HL-60/S4 (cell line): ENCODE measurements around the gene FHIP1A.

Source experiments
- in situ Hi-C: fragments of 300-500 bp; cut with MboI; formaldehyde crosslinking; loops from 2 replicates; pipeline ENCODE4 v1.14.3; 2022; ENCODE audit warnings: low sequenced_read_pairs

The FHIP1A gene

GRCh38 chr4:151417766-151418376, 8.9 kb downstream of the FHIP1A start:
- in situ Hi-C loops = no loop called here

- in situ Hi-C loops = no loop called here
These were observed 9.4 kb downstream of the FHIP1A start for GRCh38 chr4:151418385-151418784.

- in situ Hi-C loops = no loop called here
These were observed 9.9 kb downstream of the FHIP1A start for GRCh38 chr4:151418856-151419255.

- in situ Hi-C loops = no loop called here
These were observed 11.4 kb downstream of the FHIP1A start for GRCh38 chr4:151420250-151420807.

GRCh38 chr4:151422854-151423253, 13.9 kb downstream of the FHIP1A start:
- in situ Hi-C loops = no loop called here

- in situ Hi-C loops = no loop called here
These were observed 17.5 kb downstream of the FHIP1A start for GRCh38 chr4:151426513-151426912.

GRCh38 chr4:151427266-151427665, 18.3 kb downstream of the FHIP1A start:
- in situ Hi-C loops = no loop called here

- in situ Hi-C loops = no loop called here
These were observed 19.4 kb downstream of the FHIP1A start for GRCh38 chr4:151428346-151428745.

- in situ Hi-C loops = no loop called here
These were observed 21.1 kb downstream of the FHIP1A start for GRCh38 chr4:151429957-151430570.

GRCh38 chr4:151430740-151431457, 21.9 kb downstream of the FHIP1A start:
- in situ Hi-C loops = no loop called here

GRCh38 chr4:151431728-151432127, 22.8 kb downstream of the FHIP1A start:
- in situ Hi-C loops = no loop called here

GRCh38 chr4:151432654-151433053, 23.7 kb downstream of the FHIP1A start:
- in situ Hi-C loops = no loop called here

- in situ Hi-C loops = no loop called here
These were observed 25.3 kb downstream of the FHIP1A start for GRCh38 chr4:151434183-151434860.

- in situ Hi-C loops = no loop called here
These were observed 27.1 kb downstream of the FHIP1A start for GRCh38 chr4:151436093-151436518.

- in situ Hi-C loops = no loop called here
These were observed 28.5 kb downstream of the FHIP1A start for GRCh38 chr4:151437505-151437904.

- in situ Hi-C loops = no loop called here
These were observed 29.2 kb downstream of the FHIP1A start for GRCh38 chr4:151438154-151438553.

GRCh38 chr4:151439320-151439719, 30.3 kb downstream of the FHIP1A start:
- in situ Hi-C loops = no loop called here

- in situ Hi-C loops = no loop called here
These were observed 33.0 kb downstream of the FHIP1A start for GRCh38 chr4:151442002-151442401.

GRCh38 chr4:151443247-151443646, 34.3 kb downstream of the FHIP1A start:
- in situ Hi-C loops = no loop called here

GRCh38 chr4:151443752-151444151, 34.8 kb downstream of the FHIP1A start:
- in situ Hi-C loops = no loop called here

GRCh38 chr4:151446208-151446607, 37.2 kb downstream of the FHIP1A start:
- in situ Hi-C loops = no loop called here
